HepG2 (cell line): ENCODE data around the gene TGM2. TPM values are rescaled to one million over a fixed set of nuclear protein-coding genes. Genes with fewer than 3 reads are reported as not detected.
A peak's percentile ranks its signal among the peaks of the same experiment; 100 is the strongest.

Experiments
- ATAC-seq: fragments of 200-7000 bp; cut with Tn5 transposase; 3 replicates; pipeline ENCODE4 v1.9.1; 2020; ENCODE audit warnings: mild to moderate bottlenecking, moderate library complexity
- BruUV-seq: library from RNA; stranded (reverse); fragments of 400-500 nt; replicated peaks from 2 replicates; lab custom pipeline; 2021; lab: Mats Ljungman, UMichigan
- CTCF ChIA-PET: fragments of 300-600 bp; formaldehyde crosslinking; extraction: SDS; loops from one replicate; lab custom pipeline; 2021; ENCODE audit warnings: low total read pairs, inconsistent platforms, low intra/inter-chr PET ratio; lab: Yijun Ruan, JAX
- POLR2A ChIA-PET: fragments of 350-600 bp; sonication (Branson Sonifier 250); formaldehyde crosslinking; loops from one replicate; lab custom pipeline; 2020; ENCODE audit warnings: antibody characterized with exemption, inconsistent platforms; lab: Yijun Ruan, JAX
- DNase-seq: peaks from one replicate; pipeline ENCODE4 v3.0.0-alpha.2; 2015; ENCODE audit warnings: low spot score
- FAIRE-seq: peaks from 3 replicates; lab custom pipeline; 2011; peaks lifted over from hg19 to GRCh38; lab: Jason Lieb, UNC
- H2AFZ ChIP-seq: one replicate; pipeline ENCODE4 v1.6.1; 2011; ENCODE audit warnings: low read length, inconsistent platforms
- H3K27ac ChIP-seq: fragments of 300-600 bp; 3 replicates; pipeline ENCODE4 v1.8.0; 2011; ENCODE audit warnings: mixed run types, mild to moderate bottlenecking, mixed read lengths, low read length, inconsistent platforms; ENCODE audit not compliant: insufficient read depth; ENCODE audit errors: extremely low read length
- H3K27me3 ChIP-seq, 2 experiments: fragments of 200-600 bp in 1 of 2; 2 replicates in 1 of 2; 3 replicates in 1 of 2; pipeline versions ENCODE4 v1.6.0 to v1.8.0; 2011; ENCODE audit warnings: low read length in 2 of 2, mild to moderate bottlenecking in 2 of 2, moderate library complexity in 2 of 2, inconsistent platforms in 1 of 2; ENCODE audit not compliant: insufficient read depth in 2 of 2, control insufficient read depth in 1 of 2
- H3K36me3 ChIP-seq, 2 experiments: fragments of 200-600 bp in 1 of 2; replicated peaks in 1 of 2; 2 replicates in 1 of 2; 3 replicates in 1 of 2; pipeline versions ENCODE4 v1.5.1 to v1.8.0; 2011; ENCODE audit warnings: low read length in 2 of 2, inconsistent platforms in 1 of 2; ENCODE audit not compliant: insufficient read depth in 2 of 2, control insufficient read depth in 1 of 2
- H3K4me1 ChIP-seq: 2 replicates; pipeline ENCODE4 v1.5.1; 2012; ENCODE audit warnings: low read length, inconsistent platforms; ENCODE audit not compliant: insufficient read depth
- H3K4me2 ChIP-seq: 2 replicates; pipeline ENCODE4 v1.6.0; 2011; ENCODE audit warnings: low read depth, low read length, inconsistent platforms
- H3K4me3 ChIP-seq, 3 experiments: fragments of 200-600 bp in 1 of 3; sonication (generic), shearing (Covaris generic) in 1 of 3; replicated peaks in 1 of 3; 2 replicates each; pipeline ENCODE4 v1.5.1; 2011 to 2016; ENCODE audit warnings: low read length in 3 of 3, inconsistent platforms in 2 of 3, low read depth in 2 of 3, mild to moderate bottlenecking in 2 of 3, control low read depth in 1 of 3, mixed read lengths in 1 of 3; ENCODE audit not compliant: insufficient read depth in 1 of 3
- H3K79me2 ChIP-seq: one replicate; pipeline ENCODE4 v1.6.1; 2011; ENCODE audit warnings: low read length, inconsistent platforms; ENCODE audit not compliant: insufficient read depth
- H3K9ac ChIP-seq: 2 replicates; pipeline ENCODE4 v1.6.0; 2011; ENCODE audit warnings: mild to moderate bottlenecking, low read depth, low read length, inconsistent platforms; ENCODE audit not compliant: insufficient read depth
- H3K9me3 ChIP-seq: 2 replicates; pipeline ENCODE4 v1.5.1; 2012; ENCODE audit warnings: mild to moderate bottlenecking, low read length
- H4K20me1 ChIP-seq: 2 replicates; pipeline ENCODE4 v1.6.0; 2011; ENCODE audit warnings: inconsistent platforms, mild to moderate bottlenecking, low read length, moderate library complexity; ENCODE audit not compliant: insufficient read depth
- NBN ChIP-seq: fragments of 450-650 bp; conservative IDR thresholded peaks from 2 replicates; pipeline ENCODE4 v1.6.1; 2017
- SOX13 ChIP-seq, 3 experiments: fragments of 450-650 bp in 1 of 3; sonication (generic) in 1 of 3; formaldehyde crosslinking in 1 of 3; IDR thresholded peaks in 2 of 3; conservative IDR thresholded peaks in 1 of 3; 2 replicates each; pipeline versions ENCODE4 v1.5.0 to v1.6.1; 2016 to 2020; ENCODE audit warnings: antibody characterized with exemption in 1 of 3, mild to moderate bottlenecking in 1 of 3, missing compliant biosample characterization in 1 of 3, missing genetic modification reagents in 1 of 3, moderate library complexity in 1 of 3
- STAG1 ChIP-seq: sonication (generic); formaldehyde crosslinking; IDR thresholded peaks from 2 replicates; pipeline ENCODE4 v1.4.0; 2020; ENCODE audit warnings: missing genetic modification reagents
- ZKSCAN5 ChIP-seq: sonication (generic); formaldehyde crosslinking; IDR thresholded peaks from 2 replicates; pipeline ENCODE4 v1.5.1; 2020; ENCODE audit warnings: mild to moderate bottlenecking, missing genetic modification reagents
- ZMYM3 ChIP-seq: sonication (generic); formaldehyde crosslinking; IDR thresholded peaks from 2 replicates; pipeline ENCODE4 v1.5.1; 2020; ENCODE audit warnings: mild to moderate bottlenecking, missing genetic modification reagents
- ZNF569 ChIP-seq: sonication (generic); formaldehyde crosslinking; IDR thresholded peaks from 2 replicates; pipeline ENCODE4 v1.5.0; 2020; ENCODE audit warnings: mild to moderate bottlenecking, missing genetic modification reagents, moderate library complexity, borderline replicate concordance
- ZNF605 ChIP-seq: sonication (generic); formaldehyde crosslinking; IDR thresholded peaks from 2 replicates; pipeline ENCODE4 v1.8.0; 2022; ENCODE audit warnings: mild to moderate bottlenecking, missing genetic modification reagents
- WGBS: methylation state at CpG from one replicate; pipeline ENCODE4 v1.1.6; 2017; ENCODE audit warnings: low lambda C conversion rate; 5-methylcytosine and 5-hydroxymethylcytosine counted together
- in situ Hi-C: cut with HindIII; loops from 2 replicates; pipeline ENCODE4 v1.10.0; 2017; ENCODE audit warnings: low pct_unique_long_range_greater_than_20kb; ENCODE audit not compliant: extremely low pct_ligation_motif_present
- intact Hi-C: fragments of 100-400 bp; cut with micrococcal nuclease; formaldehyde crosslinking; loops from one replicate; pipeline ENCODE4 v1.10.0; 2022; ENCODE audit not compliant: unreplicated experiment
- polyA plus RNA-seq, 8 experiments: library from polyadenylated mRNA; depleted of rRNA in 3 of 8; stranded (reverse) in 7 of 8; unstranded in 1 of 8; fragments of >200 nt; fragmentation: Illumina TruSeq in 4 of 8; extraction: Trizol in 4 of 8; gene quantifications; 2 replicates each; pipeline versions ENCODE4 v1.2.1 to v1.2.3, GENCODE V29; 2011 to 2016; ENCODE audit warnings: low read depth in 4 of 8, missing spikeins in 1 of 8, mixed read lengths in 1 of 8; ENCODE audit not compliant: insufficient read depth in 1 of 8
- total RNA-seq, 5 experiments: library from RNA; depleted of rRNA; stranded (reverse); fragments of >200 nt; fragmentation: Illumina TruSeq; extraction: Trizol; gene quantifications; 2 replicates each; pipeline ENCODE4 v1.2.3, GENCODE V29; 2016; ENCODE audit warnings: low read depth in 1 of 5
- TF ChIP-seq, protein P1 (sequence below): IDR thresholded peaks from 2 replicates; pipeline ENCODE4 v1.6.1; 2016
- TF ChIP-seq, protein P2 (sequence below): sonication (generic); formaldehyde crosslinking; IDR thresholded peaks from 2 replicates; pipeline ENCODE4 v1.5.0; 2020; ENCODE audit warnings: mild to moderate bottlenecking, missing genetic modification reagents, moderate library complexity

TGM2 gene
- total and polyA plus RNA-seq, 2 of the 13 experiments (the other 11 are each of a cell fraction or from before 2014, with no cell fraction given), result 4.2 to 46.4 TPM

DNA sequence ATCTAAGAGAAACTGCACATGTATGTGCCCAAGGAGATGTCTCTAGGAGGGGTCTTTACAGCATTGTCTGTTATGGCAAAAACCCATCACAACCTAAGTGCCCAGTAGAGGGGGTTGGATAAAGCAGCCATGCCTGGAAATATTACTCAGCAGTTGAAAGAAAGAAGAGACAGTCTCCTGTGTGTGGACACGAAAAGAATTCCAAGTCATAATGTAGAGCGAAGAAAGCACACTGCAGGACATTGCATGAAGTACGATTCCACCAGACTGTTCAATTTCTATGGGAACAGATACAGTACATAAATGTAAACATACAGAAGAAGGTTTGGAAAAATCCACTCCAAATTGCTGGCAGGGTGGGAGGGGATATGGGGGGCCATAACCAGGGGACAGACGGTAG, 7.3 kb upstream of the TGM2 start:
- Histone ChIP-seq H3K4me1 (peaks cover 66% of the 10 kb centered on the region), H4K20me1 (no peaks in the 10 kb centered on the region), H3K79me2 (no peaks in the 10 kb centered on the region), H2AFZ (no peak overlapping the region), H3K4me3 (no peak overlapping the region), H3K36me3 (no peaks in the 10 kb centered on the region), H3K4me2 (no peak overlapping the region), H3K9me3 (no peaks in the 10 kb centered on the region), H3K27me3 (peaks cover 2 to 5% of the 10 kb centered on the region in 2 experiments; a peak in 2 of 5 replicates), H3K27ac (no peak overlapping the region), H3K9ac (no peak overlapping the region)
- in situ Hi-C loops (no loop called here), intact Hi-C loops (no loop called here)
- WGBS, result 22% methylated on average over 4 of the region's 4 CpGs
- FAIRE-seq (no peak), DNase-seq (peak; percentile 48), ATAC-seq (no peak)
- ChIA-PET POLR2A (no interaction called here), CTCF (no interaction called here)
- no peak for TF ChIP-seq SOX13 (IDR thresholded peaks at IDR 0.05)
- TF ChIP-seq SOX13 (CRISPR knock-in tag; conservative IDR thresholded peaks at IDR 0.05 in 1 of 2, IDR thresholded peaks at IDR 0.05 in 1 of 2), result no peak
- TF ChIP-seq ZNF605 (CRISPR knock-in tag), result no peak
- TF ChIP-seq, protein P1, sequence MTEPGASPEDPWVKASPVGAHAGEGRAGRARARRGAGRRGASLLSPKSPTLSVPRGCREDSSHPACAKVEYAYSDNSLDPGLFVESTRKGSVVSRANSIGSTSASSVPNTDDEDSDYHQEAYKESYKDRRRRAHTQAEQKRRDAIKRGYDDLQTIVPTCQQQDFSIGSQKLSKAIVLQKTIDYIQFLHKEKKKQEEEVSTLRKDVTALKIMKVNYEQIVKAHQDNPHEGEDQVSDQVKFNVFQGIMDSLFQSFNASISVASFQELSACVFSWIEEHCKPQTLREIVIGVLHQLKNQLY, result no peak
- no peak for TF ChIP-seq ZNF569 (CRISPR knock-in tag)
- TF ChIP-seq NBN, result no peak
- no peak for TF ChIP-seq ZMYM3 (CRISPR knock-in tag)
- TF ChIP-seq, protein P2, sequence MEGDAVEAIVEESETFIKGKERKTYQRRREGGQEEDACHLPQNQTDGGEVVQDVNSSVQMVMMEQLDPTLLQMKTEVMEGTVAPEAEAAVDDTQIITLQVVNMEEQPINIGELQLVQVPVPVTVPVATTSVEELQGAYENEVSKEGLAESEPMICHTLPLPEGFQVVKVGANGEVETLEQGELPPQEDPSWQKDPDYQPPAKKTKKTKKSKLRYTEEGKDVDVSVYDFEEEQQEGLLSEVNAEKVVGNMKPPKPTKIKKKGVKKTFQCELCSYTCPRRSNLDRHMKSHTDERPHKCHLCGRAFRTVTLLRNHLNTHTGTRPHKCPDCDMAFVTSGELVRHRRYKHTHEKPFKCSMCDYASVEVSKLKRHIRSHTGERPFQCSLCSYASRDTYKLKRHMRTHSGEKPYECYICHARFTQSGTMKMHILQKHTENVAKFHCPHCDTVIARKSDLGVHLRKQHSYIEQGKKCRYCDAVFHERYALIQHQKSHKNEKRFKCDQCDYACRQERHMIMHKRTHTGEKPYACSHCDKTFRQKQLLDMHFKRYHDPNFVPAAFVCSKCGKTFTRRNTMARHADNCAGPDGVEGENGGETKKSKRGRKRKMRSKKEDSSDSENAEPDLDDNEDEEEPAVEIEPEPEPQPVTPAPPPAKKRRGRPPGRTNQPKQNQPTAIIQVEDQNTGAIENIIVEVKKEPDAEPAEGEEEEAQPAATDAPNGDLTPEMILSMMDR (CRISPR knock-in tag), result peak; percentile 6; the same call in 1 of the 2 replicates
- 0 out of 2 replicates have a peak, but pooled peaks have one; percentile 15 for TF ChIP-seq STAG1
- no peak for TF ChIP-seq ZKSCAN5
- no TSS peak for BruUV-seq
